ENCODE measurements around the gene MEAF6.
A peak's percentile ranks its signal among the peaks of the same experiment; 100 is the strongest.

The MEAF6 gene

GRCh38 chr1:37473431-37474045 lies 41.0 kb downstream of the MEAF6 start:
- DNase-seq (ENCODE audit: low spot score): no peak

GRCh38 chr1:37472994-37473393 lies 41.6 kb downstream of the MEAF6 start:
- DNase-seq (ENCODE audit: low spot score): no peak

- DNase-seq (ENCODE audit: low spot score): no peak
These were observed 42.3 kb downstream of the MEAF6 start for GRCh38 chr1:37472281-37472680.

GRCh38 chr1:37471345-37472231 lies 43.0 kb downstream of the MEAF6 start:
- peak; percentile 97 for DNase-seq (ENCODE audit: low spot score)

- DNase-seq (ENCODE audit: low spot score): no peak
These were observed 45.2 kb downstream of the MEAF6 start for GRCh38 chr1:37469386-37469785.

- DNase-seq (ENCODE audit: low spot score): no peak
These were observed 46.5 kb downstream of the MEAF6 start for GRCh38 chr1:37468037-37468436.

GRCh38 chr1:37465593-37466517 lies 48.7 kb downstream of the MEAF6 start:
- DNase-seq (ENCODE audit: low spot score): no peak

- no peak for DNase-seq (ENCODE audit: low spot score)
These were observed 50.1 kb downstream of the MEAF6 start for GRCh38 chr1:37464443-37464842.

GRCh38 chr1:37461698-37462436 lies 52.7 kb downstream of the MEAF6 start:
- DNase-seq (ENCODE audit: low spot score): no peak

GRCh38 chr1:37458551-37458950 lies 56.0 kb downstream of the MEAF6 start:
- no peak for DNase-seq (ENCODE audit: low spot score)

GRCh38 chr1:37456614-37457013 lies 58.0 kb downstream of the MEAF6 start:
- DNase-seq (ENCODE audit: low spot score): no peak

- DNase-seq (ENCODE audit: low spot score): no peak
These were observed 59.0 kb downstream of the MEAF6 start for GRCh38 chr1:37455516-37455915.

- no peak for DNase-seq (ENCODE audit: low spot score)
These were observed 60.9 kb downstream of the MEAF6 start for GRCh38 chr1:37453647-37454046.

- DNase-seq (ENCODE audit: low spot score): no peak
These were observed 62.1 kb downstream of the MEAF6 start for GRCh38 chr1:37452416-37452815.

- DNase-seq (ENCODE audit: low spot score): no peak
These were observed 64.6 kb downstream of the MEAF6 start for GRCh38 chr1:37449936-37450335.

- DNase-seq (ENCODE audit: low spot score): no peak
These were observed 65.7 kb downstream of the MEAF6 start for GRCh38 chr1:37448691-37449417.

GRCh38 chr1:37448185-37448584 lies 66.4 kb downstream of the MEAF6 start:
- DNase-seq (ENCODE audit: low spot score): no peak

- no peak for DNase-seq (ENCODE audit: low spot score)
These were observed 67.7 kb downstream of the MEAF6 start for GRCh38 chr1:37446874-37447273.

GRCh38 chr1:37442644-37443043 lies 71.9 kb downstream of the MEAF6 start:
- DNase-seq (ENCODE audit: low spot score): no peak

Measured in hepatic stellate cell (primary cell).